ENCODE results near the gene ARSD. TPM values are rescaled to one million over a fixed set of nuclear protein-coding genes. Genes with fewer than 3 reads are reported as not detected.

The ARSD gene
- polyA plus RNA-seq, 3 donors: 19.2 to 28.6 (median 19.7) TPM

- H3K36me3 Mint-ChIP-seq: no peaks in the 10 kb centered on the region
- Histone ChIP-seq H2AFZ (ENCODE audit: insufficient read depth, low read depth, low read length, poor library complexity, severe bottlenecking) (no peak overlapping the region), H3K27me3 (ENCODE audit: control insufficient read depth in 2 of 2, insufficient read depth in 2 of 2, low read length in 2 of 2) (peaks cover 0 to 4% of the 10 kb centered on the region in 2 donors), H3K36me3 (replicated peaks in 1 of 2; ENCODE audit: control insufficient read depth in 1 of 2, insufficient read depth in 2 of 2, low read length in 2 of 2) (no peaks in the 10 kb centered on the region), H3K4me2 (replicated peaks; ENCODE audit: extremely low read depth, low read length, poor library complexity, severe bottlenecking) (no peak overlapping the region), H3K9me3 (replicated peaks in 1 of 2; ENCODE audit: control insufficient read depth in 1 of 2, insufficient read depth in 1 of 2, low read length in 2 of 2) (peaks cover 0 to 2% of the 10 kb centered on the region in 2 donors), H4K20me1 (ENCODE audit: insufficient read depth, low read length) (no peaks in the 10 kb centered on the region), H3K9ac (ENCODE audit: insufficient read depth, low read length, poor library complexity, severe bottlenecking) (no peak overlapping the region), H3K27ac (ENCODE audit: low read depth in 1 of 2, low read length in 2 of 2) (no peak overlapping the region), H3K4me3 (replicated peaks in 1 of 3; ENCODE audit: low read depth in 2 of 3, low read length in 3 of 3) (no peak overlapping the region), H3K4me1 (ENCODE audit: control insufficient read depth in 1 of 2, insufficient read depth in 2 of 2, low read length in 2 of 2) (peaks cover 0 to 10% of the 10 kb centered on the region in 2 donors), H3K79me2 (ENCODE audit: insufficient read depth, low read length) (no peaks in the 10 kb centered on the region)
- H3K27ac Mint-ChIP-seq: no peak overlapping the region
- peaks cover 4 to 32% (median 6%) of the 10 kb centered on the region in 3 donors for H3K27me3 Mint-ChIP-seq (ENCODE audit: low read depth in 3 of 3)
- H3K4me1 Mint-ChIP-seq: peaks cover 14% of the 10 kb centered on the region
- peaks cover 0 to 7% (median 2%) of the 10 kb centered on the region in 7 donors for H3K9me3 Mint-ChIP-seq
- no CpG with 5 or more reads among the region's 6 CpGs for WGBS (ENCODE audit: insufficient coverage)
- DNase-seq: no peak
- intact Hi-C loops (cut with micrococcal nuclease): no loop called here
- no peak for TF ChIP-seq CTCF (IDR thresholded peaks at IDR 0.05)
- H3K4me3 Mint-ChIP-seq: no peak overlapping the region
These were observed 39.9 kb upstream of the ARSD start for GRCh38 chrX:2969021-2969420.

GRCh38 chrX:2967998-2968909 is 39.1 kb upstream of the ARSD start:
- Mint-ChIP-seq H3K27ac (no peak overlapping the region), H3K9me3 (peaks cover 0 to 9% (median 2%) of the 10 kb centered on the region in 7 donors), H3K4me3 (peak overlapping the region; percentile 79 to 85), H3K27me3 (ENCODE audit: low read depth in 3 of 3) (peaks cover 4 to 34% (median 6%) of the 10 kb centered on the region in 3 donors), H3K36me3 (no peaks in the 10 kb centered on the region), H3K4me1 (peaks cover 14% of the 10 kb centered on the region)
- WGBS (ENCODE audit: insufficient coverage): 40% methylated on average over 15 of the region's 27 CpGs
- Histone ChIP-seq H3K79me2 (ENCODE audit: insufficient read depth, low read length) (no peaks in the 10 kb centered on the region), H3K9me3 (replicated peaks in 1 of 2; ENCODE audit: control insufficient read depth in 1 of 2, insufficient read depth in 1 of 2, low read length in 2 of 2) (peaks cover 0 to 2% of the 10 kb centered on the region in 2 donors), H2AFZ (ENCODE audit: insufficient read depth, low read depth, low read length, poor library complexity, severe bottlenecking) (peak overlapping the region; percentile 79), H4K20me1 (ENCODE audit: insufficient read depth, low read length) (no peaks in the 10 kb centered on the region), H3K4me1 (ENCODE audit: control insufficient read depth in 1 of 2, insufficient read depth in 2 of 2, low read length in 2 of 2) (peaks cover 0 to 10% of the 10 kb centered on the region in 2 donors), H3K4me3 (replicated peaks in 1 of 3; ENCODE audit: low read depth in 2 of 3, low read length in 3 of 3) (peak overlapping the region in 1 of 3 experiments; percentile 61), H3K4me2 (replicated peaks; ENCODE audit: extremely low read depth, low read length, poor library complexity, severe bottlenecking) (peak overlapping the region; percentile 67), H3K36me3 (replicated peaks in 1 of 2; ENCODE audit: control insufficient read depth in 1 of 2, insufficient read depth in 2 of 2, low read length in 2 of 2) (no peaks in the 10 kb centered on the region), H3K27me3 (ENCODE audit: control insufficient read depth in 2 of 2, insufficient read depth in 2 of 2, low read length in 2 of 2) (peaks cover 0 to 4% of the 10 kb centered on the region in 2 donors), H3K9ac (ENCODE audit: insufficient read depth, low read length, poor library complexity, severe bottlenecking) (peak overlapping the region; percentile 36), H3K27ac (ENCODE audit: low read depth in 1 of 2, low read length in 2 of 2) (no peak overlapping the region)
- peak in 2 of 3 donors; percentile 2 to 5 for DNase-seq
- TF ChIP-seq CTCF (IDR thresholded peaks at IDR 0.05): no peak
- intact Hi-C loops (cut with micrococcal nuclease): no loop called here
